HG03196 (cell line): ENCODE data around the gene RPTOR.

ENCODE experiments used
- ATAC-seq: cut with Tn5 transposase; IDR thresholded peaks from one replicate; pipeline ENCODE4 v1.9.1; 2021; ENCODE audit not compliant: unreplicated experiment

RPTOR gene

GRCh38 chr17:80948019-80948975 is 403.7 kb downstream of the RPTOR start:
- no peak for ATAC-seq

- no peak for ATAC-seq
Measured at GRCh38 chr17:80948976-80949450, 404.4 kb downstream of the RPTOR start.

GRCh38 chr17:80949451-80950421 is 405.1 kb downstream of the RPTOR start:
- no peak for ATAC-seq

GRCh38 chr17:80950466-80951120 is 406.0 kb downstream of the RPTOR start:
- ATAC-seq = no peak

GRCh38 chr17:80951121-80952090 is 406.8 kb downstream of the RPTOR start:
- ATAC-seq = no peak

GRCh38 chr17:80952291-80952690 is 407.7 kb downstream of the RPTOR start:
- no peak for ATAC-seq

GRCh38 chr17:80953471-80954315 is 409.1 kb downstream of the RPTOR start:
- no peak for ATAC-seq

GRCh38 chr17:80955078-80955477 is 410.4 kb downstream of the RPTOR start:
- ATAC-seq = no peak

GRCh38 chr17:80955671-80956280 is 411.1 kb downstream of the RPTOR start:
- no peak for ATAC-seq

GRCh38 chr17:80956321-80957190 is 411.9 kb downstream of the RPTOR start:
- no peak for ATAC-seq

- ATAC-seq = no peak
Measured at GRCh38 chr17:80957461-80957941, 412.9 kb downstream of the RPTOR start.

- no peak for ATAC-seq
Measured at GRCh38 chr17:80959330-80960036, 414.8 kb downstream of the RPTOR start.

GRCh38 chr17:80960037-80960796 is 415.6 kb downstream of the RPTOR start:
- no peak for ATAC-seq

- ATAC-seq = no peak
Measured at GRCh38 chr17:80960797-80961452, 416.3 kb downstream of the RPTOR start.

GRCh38 chr17:80961541-80962330 is 417.1 kb downstream of the RPTOR start:
- no peak for ATAC-seq
